Measurements from ENCODE around the gene DSCAM.

Gene DSCAM

DNA sequence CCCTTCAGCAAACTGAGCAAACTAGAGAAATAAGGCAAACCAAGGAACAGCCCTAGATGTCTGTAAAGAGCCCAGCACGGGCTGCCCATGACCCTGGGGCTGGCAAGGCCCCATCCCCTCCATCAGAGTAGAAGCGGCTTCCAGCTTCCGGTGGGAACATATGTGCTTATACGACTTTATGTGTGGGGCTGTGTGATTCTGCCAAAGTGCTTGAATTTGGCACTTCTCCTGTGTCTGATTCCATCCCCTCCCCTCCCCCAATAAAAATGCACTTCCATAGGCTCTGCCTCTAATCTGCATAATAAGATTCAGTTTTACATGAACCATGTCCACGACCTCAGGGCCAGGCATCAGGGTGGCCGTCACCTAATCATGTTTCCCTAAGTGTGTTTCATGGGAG lies 236.6 kb downstream of the DSCAM start:
- H3K27ac ChIP-seq (ENCODE audit: low read depth, low read length) = no peak overlapping the region
- H3F3A ChIP-seq (ENCODE audit: insufficient read depth) = no peaks in the 10 kb centered on the region
- no peaks in the 10 kb centered on the region for H3K27me3 ChIP-seq (ENCODE audit: low read length)
- no peaks in the 10 kb centered on the region for H3K9me3 ChIP-seq (ENCODE audit: insufficient read depth, low read length)
- no peaks in the 10 kb centered on the region for H3K9me2 ChIP-seq (replicated peaks; ENCODE audit: insufficient read depth, low read length)
- no peak overlapping the region for H2AFZ ChIP-seq (ENCODE audit: low read depth, low read length, severe bottlenecking)
- H3K4me3 ChIP-seq (ENCODE audit: insufficient read depth, low read length, poor library complexity, severe bottlenecking) = no peak overlapping the region
- H3K4me2 ChIP-seq (ENCODE audit: low read depth, low read length, poor library complexity, severe bottlenecking) = no peak overlapping the region
- H3K36me3 ChIP-seq (ENCODE audit: low read length) = no peaks in the 10 kb centered on the region
- TF ChIP-seq, protein P1, sequence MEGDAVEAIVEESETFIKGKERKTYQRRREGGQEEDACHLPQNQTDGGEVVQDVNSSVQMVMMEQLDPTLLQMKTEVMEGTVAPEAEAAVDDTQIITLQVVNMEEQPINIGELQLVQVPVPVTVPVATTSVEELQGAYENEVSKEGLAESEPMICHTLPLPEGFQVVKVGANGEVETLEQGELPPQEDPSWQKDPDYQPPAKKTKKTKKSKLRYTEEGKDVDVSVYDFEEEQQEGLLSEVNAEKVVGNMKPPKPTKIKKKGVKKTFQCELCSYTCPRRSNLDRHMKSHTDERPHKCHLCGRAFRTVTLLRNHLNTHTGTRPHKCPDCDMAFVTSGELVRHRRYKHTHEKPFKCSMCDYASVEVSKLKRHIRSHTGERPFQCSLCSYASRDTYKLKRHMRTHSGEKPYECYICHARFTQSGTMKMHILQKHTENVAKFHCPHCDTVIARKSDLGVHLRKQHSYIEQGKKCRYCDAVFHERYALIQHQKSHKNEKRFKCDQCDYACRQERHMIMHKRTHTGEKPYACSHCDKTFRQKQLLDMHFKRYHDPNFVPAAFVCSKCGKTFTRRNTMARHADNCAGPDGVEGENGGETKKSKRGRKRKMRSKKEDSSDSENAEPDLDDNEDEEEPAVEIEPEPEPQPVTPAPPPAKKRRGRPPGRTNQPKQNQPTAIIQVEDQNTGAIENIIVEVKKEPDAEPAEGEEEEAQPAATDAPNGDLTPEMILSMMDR (IDR thresholded peaks at IDR 0.05; ENCODE audit: insufficient read depth, low read length, poor library complexity, severe bottlenecking) = no peak
- no peak for TF ChIP-seq EZH2phosphoT487 (conservative IDR thresholded peaks at IDR 0.05; ENCODE audit: low read length)
- H4K20me1 ChIP-seq (ENCODE audit: low read depth, low read length) = no peaks in the 10 kb centered on the region
- H3K79me2 ChIP-seq (ENCODE audit: insufficient read depth, low read length) = no peaks in the 10 kb centered on the region
- no peak overlapping the region for H3K9ac ChIP-seq (ENCODE audit: low read length)

DNA sequence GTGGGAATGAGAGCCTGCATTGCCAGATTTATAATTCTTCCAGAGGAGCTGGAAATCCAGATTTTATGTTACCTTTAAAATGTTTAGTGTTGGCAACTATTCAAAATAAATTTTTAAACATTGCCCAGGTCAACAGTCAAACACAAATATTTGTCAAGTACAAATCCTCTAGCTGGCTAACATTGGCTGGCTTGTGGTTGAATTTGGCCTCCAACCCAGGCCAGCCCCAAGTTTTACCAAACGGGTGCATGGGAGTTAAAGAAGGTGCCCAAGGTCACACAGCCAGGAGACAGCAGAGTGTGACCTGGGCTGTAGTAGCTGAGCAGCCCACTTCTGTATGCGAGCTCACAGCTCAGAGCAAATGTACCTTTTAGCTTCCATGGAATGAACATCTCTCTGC lies 240.6 kb downstream of the DSCAM start:
- no peak overlapping the region for H2AFZ ChIP-seq (ENCODE audit: low read depth, low read length, severe bottlenecking)

DNA sequence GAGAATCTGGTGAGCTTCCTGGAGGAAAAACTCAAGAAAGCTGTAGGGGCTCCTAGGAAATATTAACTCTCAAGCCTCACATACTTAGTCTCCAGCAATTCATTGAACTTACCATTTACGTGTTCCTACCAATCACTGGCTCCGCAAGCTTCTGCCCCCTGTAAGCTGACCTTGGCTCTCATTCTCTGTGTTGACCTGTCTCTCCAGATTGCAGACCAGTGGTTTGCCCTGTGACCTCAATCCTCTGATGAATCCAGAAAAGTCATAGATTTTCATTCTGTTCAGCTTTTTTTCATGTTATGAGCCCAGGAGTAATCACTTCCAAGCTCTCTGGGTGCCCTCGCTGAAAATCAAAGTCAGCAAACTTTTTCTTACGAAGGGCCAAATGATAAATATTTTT lies 241.9 kb downstream of the DSCAM start:
- no peaks in the 10 kb centered on the region for H3K27me3 ChIP-seq (ENCODE audit: low read length)
- no peak overlapping the region for H3K27ac ChIP-seq (ENCODE audit: low read depth, low read length)

More for the DNA sequence above, 240.6 kb downstream of the DSCAM start:
- no peak overlapping the region for H3K4me3 ChIP-seq (ENCODE audit: insufficient read depth, low read length, poor library complexity, severe bottlenecking)
- H3K79me2 ChIP-seq (ENCODE audit: insufficient read depth, low read length) = no peaks in the 10 kb centered on the region
- H3K9me3 ChIP-seq (ENCODE audit: insufficient read depth, low read length) = no peaks in the 10 kb centered on the region
- H3K27ac ChIP-seq (ENCODE audit: low read depth, low read length) = no peak overlapping the region
- no peak overlapping the region for H3K9ac ChIP-seq (ENCODE audit: low read length)
- no peak overlapping the region for H3K4me2 ChIP-seq (ENCODE audit: low read depth, low read length, poor library complexity, severe bottlenecking)
- no peaks in the 10 kb centered on the region for H3F3A ChIP-seq (ENCODE audit: insufficient read depth)
- H3K9me2 ChIP-seq (replicated peaks; ENCODE audit: insufficient read depth, low read length) = no peaks in the 10 kb centered on the region
- H4K20me1 ChIP-seq (ENCODE audit: low read depth, low read length) = no peaks in the 10 kb centered on the region
- H3K27me3 ChIP-seq (ENCODE audit: low read length) = no peaks in the 10 kb centered on the region
- no peaks in the 10 kb centered on the region for H3K36me3 ChIP-seq (ENCODE audit: low read length)
- TF ChIP-seq, protein P1 (IDR thresholded peaks at IDR 0.05; ENCODE audit: insufficient read depth, low read length, poor library complexity, severe bottlenecking) = no peak
- TF ChIP-seq EZH2phosphoT487 (conservative IDR thresholded peaks at IDR 0.05; ENCODE audit: low read length) = no peak

More for the DNA sequence above, 241.9 kb downstream of the DSCAM start:
- Histone ChIP-seq H3K79me2 (ENCODE audit: insufficient read depth, low read length) (no peaks in the 10 kb centered on the region), H2AFZ (ENCODE audit: low read depth, low read length, severe bottlenecking) (no peak overlapping the region), H3K4me2 (ENCODE audit: low read depth, low read length, poor library complexity, severe bottlenecking) (no peak overlapping the region), H3K36me3 (ENCODE audit: low read length) (no peaks in the 10 kb centered on the region), H3K9ac (ENCODE audit: low read length) (no peak overlapping the region), H4K20me1 (ENCODE audit: low read depth, low read length) (no peaks in the 10 kb centered on the region), H3K9me2 (replicated peaks; ENCODE audit: insufficient read depth, low read length) (no peaks in the 10 kb centered on the region), H3K9me3 (ENCODE audit: insufficient read depth, low read length) (no peaks in the 10 kb centered on the region), H3F3A (ENCODE audit: insufficient read depth) (no peaks in the 10 kb centered on the region), H3K4me3 (ENCODE audit: insufficient read depth, low read length, poor library complexity, severe bottlenecking) (no peak overlapping the region)
- TF ChIP-seq, protein P1 (IDR thresholded peaks at IDR 0.05; ENCODE audit: insufficient read depth, low read length, poor library complexity, severe bottlenecking) = no peak
- no peak for TF ChIP-seq EZH2phosphoT487 (conservative IDR thresholded peaks at IDR 0.05; ENCODE audit: low read length)

Measured in SU-DHL-6 (cell line).